ENCODE data around the gene M1AP.

GRCh38 chr2:74526649-74527230, 121.4 kb downstream of the M1AP start:
- TF ChIP-seq TAF1 (IDR thresholded peaks at IDR 0.05; ENCODE audit: borderline replicate concordance, insufficient read depth, low read length) (no peak), POLR2AphosphoS5 (IDR thresholded peaks at IDR 0.05; ENCODE audit: low read depth, low read length) (no peak), REST (IDR thresholded peaks at IDR 0.05; ENCODE audit: insufficient read depth in 1 of 2, low read depth in 2 of 2, low read length in 2 of 2) (no peak)
